NT2/D1 (cell line): ENCODE data around the gene TLL2.

Experiments
- DNase-seq: peaks from one replicate; pipeline ENCODE4 v3.0.0-alpha.2; 2011; ENCODE audit warnings: low read depth, low spot score
- H3K27me3 ChIP-seq: 2 replicates; pipeline ENCODE4 v1.6.0; 2011; ENCODE audit warnings: mild to moderate bottlenecking; ENCODE audit not compliant: insufficient read length, insufficient read depth
- H3K36me3 ChIP-seq: 2 replicates; pipeline ENCODE4 v1.6.1; 2011; ENCODE audit warnings: mild to moderate bottlenecking, low read length, mixed read lengths; ENCODE audit not compliant: insufficient read depth, insufficient read length
- H3K4me1 ChIP-seq: 2 replicates; pipeline ENCODE4 v1.5.1; 2011; ENCODE audit not compliant: insufficient read depth, insufficient read length
- H3K4me3 ChIP-seq: 2 replicates; pipeline ENCODE4 v1.5.1; 2011; ENCODE audit warnings: low read depth; ENCODE audit not compliant: insufficient read length
- H3K9ac ChIP-seq: 2 replicates; pipeline ENCODE4 v1.6.0; 2011; ENCODE audit warnings: low read depth; ENCODE audit not compliant: insufficient read length
- H3K9me3 ChIP-seq: 2 replicates; pipeline ENCODE4 v1.5.1; 2011; ENCODE audit warnings: mild to moderate bottlenecking, low read length; ENCODE audit not compliant: insufficient read depth
- SUZ12 ChIP-seq: IDR thresholded peaks from 2 replicates; pipeline ENCODE4 v1.6.1; 2011; ENCODE audit not compliant: insufficient read length, insufficient read depth; ENCODE audit errors: extremely low read depth
- YY1 ChIP-seq: IDR thresholded peaks from 2 replicates; pipeline ENCODE4 v1.6.1; 2011; ENCODE audit not compliant: insufficient read length, insufficient read depth
- ZNF274 ChIP-seq: IDR thresholded peaks from 2 replicates; pipeline ENCODE4 v1.6.1; 2011; ENCODE audit warnings: mild to moderate bottlenecking, low read depth, low read length

The TLL2 gene

GRCh38 chr10:96517284-96517683 is 3.6 kb upstream of the TLL2 start:
- Histone ChIP-seq H3K27me3 (peaks cover 9% of the 10 kb centered on the region), H3K4me3 (no peak overlapping the region), H3K36me3 (peaks cover 12% of the 10 kb centered on the region), H3K4me1 (peaks cover 3% of the 10 kb centered on the region), H3K9me3 (no peaks in the 10 kb centered on the region), H3K9ac (no peak overlapping the region)
- DNase-seq, result no peak
- TF ChIP-seq YY1, result no peak
- TF ChIP-seq SUZ12, result no peak
- TF ChIP-seq ZNF274, result no peak

GRCh38 chr10:96516337-96516736 is 2.6 kb upstream of the TLL2 start:
- no peak for DNase-seq
- no peaks in the 10 kb centered on the region for H3K9me3 ChIP-seq
- peaks cover 18% of the 10 kb centered on the region for H3K27me3 ChIP-seq
- no peak overlapping the region for H3K4me3 ChIP-seq
- peaks cover 5% of the 10 kb centered on the region for H3K36me3 ChIP-seq
- peaks cover 10% of the 10 kb centered on the region for H3K4me1 ChIP-seq
- no peak overlapping the region for H3K9ac ChIP-seq
- TF ChIP-seq SUZ12 (no peak), YY1 (no peak), ZNF274 (no peak)

- no peak for TF ChIP-seq ZNF274
- no peak for TF ChIP-seq SUZ12
- TF ChIP-seq YY1, result no peak
- H3K9ac ChIP-seq, result peak overlapping the region; percentile 79
- peaks cover 19% of the 10 kb centered on the region for H3K27me3 ChIP-seq
- peak overlapping the region; percentile 61 for H3K4me3 ChIP-seq
- H3K36me3 ChIP-seq, result no peaks in the 10 kb centered on the region
- H3K4me1 ChIP-seq, result peaks cover 11% of the 10 kb centered on the region
- no peaks in the 10 kb centered on the region for H3K9me3 ChIP-seq
- DNase-seq, result no peak
Observed at GRCh38 chr10:96513305-96513697, 425 bp downstream of the TLL2 start.

GRCh38 chr10:96512524-96513304 is 1.0 kb downstream of the TLL2 start:
- H3K4me1 ChIP-seq, result peaks cover 13% of the 10 kb centered on the region
- peaks cover 19% of the 10 kb centered on the region for H3K27me3 ChIP-seq
- peak overlapping the region; percentile 79 for H3K9ac ChIP-seq
- TF ChIP-seq YY1, result no peak
- TF ChIP-seq ZNF274, result no peak
- no peak for TF ChIP-seq SUZ12
- no peaks in the 10 kb centered on the region for H3K9me3 ChIP-seq
- no peak for DNase-seq
- H3K4me3 ChIP-seq, result peak overlapping the region; percentile 61
- H3K36me3 ChIP-seq, result no peaks in the 10 kb centered on the region

- no peak for DNase-seq
- H3K4me3 ChIP-seq, result no peak overlapping the region
Observed at GRCh38 chr10:96511044-96511945, 2.4 kb downstream of the TLL2 start.

GRCh38 chr10:96509017-96509641 is 4.6 kb downstream of the TLL2 start:
- H3K9ac ChIP-seq, result no peak overlapping the region
- no peak overlapping the region for H3K4me3 ChIP-seq
- peak; percentile 84 for DNase-seq
- peaks cover 19% of the 10 kb centered on the region for H3K27me3 ChIP-seq
- no peaks in the 10 kb centered on the region for H3K36me3 ChIP-seq
- no peak for TF ChIP-seq ZNF274
- TF ChIP-seq SUZ12, result no peak
- TF ChIP-seq YY1, result no peak
- peaks cover 13% of the 10 kb centered on the region for H3K4me1 ChIP-seq
- no peaks in the 10 kb centered on the region for H3K9me3 ChIP-seq

More at GRCh38 chr10:96511044-96511945, 2.4 kb downstream of the TLL2 start:
- Histone ChIP-seq H3K9me3 (no peaks in the 10 kb centered on the region), H3K27me3 (peaks cover 19% of the 10 kb centered on the region), H3K4me1 (peaks cover 13% of the 10 kb centered on the region), H3K9ac (peak overlapping the region; percentile 36), H3K36me3 (no peaks in the 10 kb centered on the region)
- TF ChIP-seq YY1 (no peak), SUZ12 (no peak), ZNF274 (no peak)

- TF ChIP-seq ZNF274, result no peak
- TF ChIP-seq SUZ12, result no peak
- no peak for TF ChIP-seq YY1
- no peaks in the 10 kb centered on the region for H3K36me3 ChIP-seq
- peaks cover 8% of the 10 kb centered on the region for H3K4me1 ChIP-seq
- no peak overlapping the region for H3K9ac ChIP-seq
- H3K4me3 ChIP-seq, result no peak overlapping the region
- no peaks in the 10 kb centered on the region for H3K9me3 ChIP-seq
- DNase-seq, result no peak
- H3K27me3 ChIP-seq, result peaks cover 8% of the 10 kb centered on the region
Observed at GRCh38 chr10:96507044-96507443, 6.7 kb downstream of the TLL2 start.
